GM12874 (cell line): Measurements from ENCODE around the gene SGMS2.

Experiments
- TF ChIP-seq, protein P1 (sequence below): IDR thresholded peaks from 2 replicates; pipeline ENCODE4 v1.5.1; 2011; ENCODE audit warnings: low read depth, mild to moderate bottlenecking, control low read depth, low read length, moderate library complexity; ENCODE audit not compliant: insufficient read depth

Gene SGMS2

DNA sequence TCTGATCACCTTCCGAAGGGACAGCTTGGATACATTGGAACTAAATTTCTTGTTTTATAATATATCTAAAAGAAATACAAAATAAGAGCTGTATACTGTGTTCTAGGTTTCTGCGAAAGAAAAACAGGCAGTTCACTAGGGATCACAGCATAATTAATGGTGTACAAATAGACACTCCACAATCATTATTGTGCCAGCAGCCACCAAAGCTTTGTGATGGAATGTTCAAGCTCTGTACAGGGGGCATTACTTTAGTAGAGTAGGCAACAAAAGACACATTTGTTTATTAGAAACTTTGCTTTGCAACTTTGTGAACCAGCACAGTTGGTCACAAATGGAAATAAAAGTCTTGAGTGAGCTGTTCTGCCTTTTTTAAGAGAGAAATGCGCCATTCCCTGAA, 49.3 kb downstream of the SGMS2 start:
- TF ChIP-seq, protein P1, sequence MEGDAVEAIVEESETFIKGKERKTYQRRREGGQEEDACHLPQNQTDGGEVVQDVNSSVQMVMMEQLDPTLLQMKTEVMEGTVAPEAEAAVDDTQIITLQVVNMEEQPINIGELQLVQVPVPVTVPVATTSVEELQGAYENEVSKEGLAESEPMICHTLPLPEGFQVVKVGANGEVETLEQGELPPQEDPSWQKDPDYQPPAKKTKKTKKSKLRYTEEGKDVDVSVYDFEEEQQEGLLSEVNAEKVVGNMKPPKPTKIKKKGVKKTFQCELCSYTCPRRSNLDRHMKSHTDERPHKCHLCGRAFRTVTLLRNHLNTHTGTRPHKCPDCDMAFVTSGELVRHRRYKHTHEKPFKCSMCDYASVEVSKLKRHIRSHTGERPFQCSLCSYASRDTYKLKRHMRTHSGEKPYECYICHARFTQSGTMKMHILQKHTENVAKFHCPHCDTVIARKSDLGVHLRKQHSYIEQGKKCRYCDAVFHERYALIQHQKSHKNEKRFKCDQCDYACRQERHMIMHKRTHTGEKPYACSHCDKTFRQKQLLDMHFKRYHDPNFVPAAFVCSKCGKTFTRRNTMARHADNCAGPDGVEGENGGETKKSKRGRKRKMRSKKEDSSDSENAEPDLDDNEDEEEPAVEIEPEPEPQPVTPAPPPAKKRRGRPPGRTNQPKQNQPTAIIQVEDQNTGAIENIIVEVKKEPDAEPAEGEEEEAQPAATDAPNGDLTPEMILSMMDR: no peak

DNA sequence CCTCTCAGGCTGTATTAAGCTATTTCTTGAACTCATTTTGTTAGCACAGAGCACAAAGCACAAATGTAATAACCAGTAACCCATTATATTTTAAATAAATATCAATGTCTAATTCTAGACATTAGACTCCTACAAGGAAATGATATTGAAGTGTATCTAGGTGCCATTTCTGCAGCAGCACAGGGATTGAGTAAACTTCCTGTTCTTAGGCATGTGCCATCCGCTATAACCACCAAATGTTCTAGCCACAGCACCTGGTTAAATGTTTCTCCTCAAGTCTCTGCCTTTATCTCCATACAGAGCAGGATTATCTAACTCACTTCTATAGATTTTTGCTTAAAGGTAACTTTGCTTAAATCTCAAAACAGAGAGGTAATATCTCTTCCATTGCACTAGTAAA, 51.4 kb downstream of the SGMS2 start:
- TF ChIP-seq, protein P1: no peak

DNA sequence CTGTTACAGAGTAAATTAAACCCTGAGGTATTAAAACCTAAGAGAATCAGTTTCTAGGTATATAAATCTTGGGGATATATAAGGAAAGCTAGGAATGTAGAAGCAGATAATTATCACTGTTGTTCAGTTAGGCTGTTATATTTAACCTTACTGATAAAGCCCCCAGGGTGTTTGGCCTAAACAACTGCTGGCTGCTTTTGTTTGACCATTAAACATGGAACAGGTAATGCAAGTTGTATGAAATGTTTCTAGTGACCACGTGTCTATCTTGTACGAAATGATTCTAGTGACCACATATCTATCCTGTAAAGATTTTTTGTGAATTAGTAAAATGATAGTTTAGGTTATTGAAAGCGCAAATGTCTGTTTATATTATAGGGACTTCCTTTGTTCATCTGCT, 52.6 kb downstream of the SGMS2 start:
- TF ChIP-seq, protein P1: no peak

DNA sequence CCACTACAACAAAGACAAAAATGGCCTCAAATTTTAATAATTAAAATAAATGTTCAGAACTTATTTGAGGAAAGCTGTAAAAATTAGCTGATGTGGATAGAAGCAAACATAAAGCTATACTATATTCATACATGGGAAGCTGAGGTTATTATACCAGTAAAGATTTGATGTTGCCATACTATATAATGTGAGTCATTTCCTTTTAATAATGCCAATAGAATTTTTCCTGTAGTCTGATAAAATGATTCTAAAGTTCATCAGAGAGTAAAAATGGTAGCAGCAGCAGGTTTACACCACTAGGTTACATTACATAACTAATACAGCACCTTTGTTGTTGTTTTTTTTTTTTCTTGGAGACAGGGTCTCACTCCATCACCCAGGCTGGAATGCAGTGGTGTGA, 61.1 kb downstream of the SGMS2 start:
- TF ChIP-seq, protein P1: no peak

DNA sequence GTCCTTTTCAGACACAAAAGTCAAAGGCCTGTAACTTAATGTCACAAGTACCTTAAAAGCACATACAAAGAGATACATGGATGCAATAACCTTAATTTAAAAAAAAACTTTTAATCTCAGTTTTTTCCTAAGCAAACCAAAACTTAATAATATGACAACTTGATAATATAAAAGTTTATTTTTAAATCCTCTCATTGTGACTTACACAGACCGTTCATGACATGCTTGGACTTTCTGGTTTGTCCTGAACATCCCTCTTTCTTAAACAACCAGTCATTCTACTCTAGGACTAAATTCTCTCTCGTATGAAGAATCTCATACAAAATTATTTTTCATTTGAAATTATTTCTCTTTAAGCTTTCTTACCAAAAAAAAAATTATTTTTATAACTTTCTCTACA, 63.5 kb downstream of the SGMS2 start:
- TF ChIP-seq, protein P1: no peak

DNA sequence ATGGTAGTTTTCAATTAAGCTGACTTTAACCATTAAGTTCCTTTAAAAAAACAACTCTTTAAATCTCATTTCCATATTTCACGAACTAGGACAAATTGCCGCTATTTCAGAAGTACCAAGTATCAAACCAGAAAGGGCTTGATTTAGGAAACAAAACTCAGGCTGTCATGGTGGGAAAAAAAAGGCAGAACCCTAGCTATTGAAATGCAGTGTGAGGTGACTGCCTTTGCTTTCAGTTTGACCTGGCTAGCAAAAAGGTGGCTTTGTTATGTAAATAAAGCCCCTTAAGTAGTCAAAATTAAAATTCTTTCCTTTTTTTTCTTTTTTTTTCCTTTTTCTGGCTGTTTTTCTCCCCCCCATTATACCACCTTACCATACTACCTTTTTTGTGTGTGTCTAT, 66.0 kb downstream of the SGMS2 start:
- TF ChIP-seq, protein P1: no peak

DNA sequence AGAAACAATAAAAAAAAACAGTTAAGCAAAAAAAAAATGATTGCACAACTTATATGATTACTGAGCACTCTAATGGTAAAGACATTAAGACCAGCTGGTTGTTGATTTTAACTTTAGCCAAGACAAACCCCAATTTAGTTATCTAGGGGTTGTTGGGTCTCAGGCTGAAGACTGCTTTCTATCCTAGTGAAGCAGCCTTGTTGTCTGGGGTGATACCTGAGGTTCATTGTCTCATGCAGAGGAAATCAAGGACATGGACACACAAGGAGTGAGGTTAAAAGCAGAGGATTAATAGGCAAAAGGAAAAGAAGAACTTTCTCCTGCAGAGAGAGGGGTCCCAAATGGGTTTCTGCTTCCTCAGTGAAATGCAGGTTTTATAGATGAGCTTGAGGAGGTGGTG, 66.6 kb downstream of the SGMS2 start:
- TF ChIP-seq, protein P1: no peak
